Measurements from ENCODE around the gene MRPL1.

Gene MRPL1

GRCh38 chr4:77862478-77863216 lies at the start of gene MRPL1:
TSS of gene MRPL1 (plus strand) at chr4:77862830. CDS start at chr4:77862849, 19 bp downstream.
- H3K9ac ChIP-seq (ENCODE audit: low read depth, low read length) = peak within 1 kb of the TSS; percentile 96
- peaks cover 8% of the 10 kb centered on the region; the same call in 1 of the 2 replicates for H3K4me1 ChIP-seq (ENCODE audit: insufficient read depth, low read length)
- peaks cover 4% of the 10 kb centered on the region; the same call in 1 of the 2 replicates for H3K36me3 ChIP-seq (ENCODE audit: insufficient read depth, low read depth, low read length)
- H3K27me3 ChIP-seq (ENCODE audit: insufficient read depth, low read length) = no peaks in the 10 kb centered on the region
- no peaks in the 10 kb centered on the region for H3K9me3 ChIP-seq (ENCODE audit: insufficient read depth, low read depth, low read length)
- peak within 1 kb of the TSS; percentile 49 for H3K27ac ChIP-seq (ENCODE audit: low read length)
- peak within 1 kb of the TSS; percentile 94 for H3K4me3 ChIP-seq (ENCODE audit: low read length)

- Histone ChIP-seq H3K9me3 (ENCODE audit: insufficient read depth, low read depth, low read length) (no peaks in the 10 kb centered on the region), H3K27me3 (ENCODE audit: insufficient read depth, low read length) (peaks cover 14% of the 10 kb centered on the region; the same call in 1 of the 2 replicates), H3K4me3 (ENCODE audit: low read length) (no peak overlapping the region), H3K4me1 (ENCODE audit: insufficient read depth, low read length) (peaks cover 7% of the 10 kb centered on the region), H3K27ac (ENCODE audit: low read length) (no peak overlapping the region), H3K36me3 (ENCODE audit: insufficient read depth, low read depth, low read length) (no peaks in the 10 kb centered on the region), H3K9ac (ENCODE audit: low read depth, low read length) (no peak overlapping the region)
Observed at GRCh38 chr4:77815636-77816035, 47.0 kb upstream of the MRPL1 start.

GRCh38 chr4:77816546-77816945 lies 46.1 kb upstream of the MRPL1 start:
- Histone ChIP-seq H3K27me3 (ENCODE audit: insufficient read depth, low read length) (peaks cover 22% of the 10 kb centered on the region; the same call in 1 of the 2 replicates), H3K4me1 (ENCODE audit: insufficient read depth, low read length) (peaks cover 7% of the 10 kb centered on the region), H3K4me3 (ENCODE audit: low read length) (no peak overlapping the region), H3K36me3 (ENCODE audit: insufficient read depth, low read depth, low read length) (no peaks in the 10 kb centered on the region), H3K9me3 (ENCODE audit: insufficient read depth, low read depth, low read length) (no peaks in the 10 kb centered on the region), H3K9ac (ENCODE audit: low read depth, low read length) (no peak overlapping the region), H3K27ac (ENCODE audit: low read length) (no peak overlapping the region)

- H3K27me3 ChIP-seq (ENCODE audit: insufficient read depth, low read length) = peaks cover 22% of the 10 kb centered on the region; the same call in 1 of the 2 replicates
- peaks cover 7% of the 10 kb centered on the region for H3K4me1 ChIP-seq (ENCODE audit: insufficient read depth, low read length)
- no peak overlapping the region for H3K9ac ChIP-seq (ENCODE audit: low read depth, low read length)
- H3K9me3 ChIP-seq (ENCODE audit: insufficient read depth, low read depth, low read length) = no peaks in the 10 kb centered on the region
- no peaks in the 10 kb centered on the region for H3K36me3 ChIP-seq (ENCODE audit: insufficient read depth, low read depth, low read length)
- peak overlapping the region; percentile 90 for H3K4me3 ChIP-seq (ENCODE audit: low read length)
- no peak overlapping the region for H3K27ac ChIP-seq (ENCODE audit: low read length)
Observed at GRCh38 chr4:77817304-77818072, 45.1 kb upstream of the MRPL1 start.

GRCh38 chr4:77818073-77818601 lies 44.5 kb upstream of the MRPL1 start:
- H3K36me3 ChIP-seq (ENCODE audit: insufficient read depth, low read depth, low read length) = no peaks in the 10 kb centered on the region
- H3K27ac ChIP-seq (ENCODE audit: low read length) = no peak overlapping the region
- H3K9ac ChIP-seq (ENCODE audit: low read depth, low read length) = peak overlapping the region; percentile 28; the same call in 1 of the 2 replicates
- peaks cover 7% of the 10 kb centered on the region for H3K4me1 ChIP-seq (ENCODE audit: insufficient read depth, low read length)
- peaks cover 22% of the 10 kb centered on the region; the same call in 1 of the 2 replicates for H3K27me3 ChIP-seq (ENCODE audit: insufficient read depth, low read length)
- no peaks in the 10 kb centered on the region for H3K9me3 ChIP-seq (ENCODE audit: insufficient read depth, low read depth, low read length)
- H3K4me3 ChIP-seq (ENCODE audit: low read length) = peak overlapping the region; percentile 90

- Histone ChIP-seq H3K9me3 (ENCODE audit: insufficient read depth, low read depth, low read length) (no peaks in the 10 kb centered on the region), H3K4me1 (ENCODE audit: insufficient read depth, low read length) (peaks cover 7% of the 10 kb centered on the region), H3K27ac (ENCODE audit: low read length) (no peak within 1 kb of the TSS), H3K4me3 (ENCODE audit: low read length) (peak within 1 kb of the TSS; percentile 90), H3K9ac (ENCODE audit: low read depth, low read length) (peak within 1 kb of the TSS; percentile 88; the same call in 1 of the 2 replicates), H3K27me3 (ENCODE audit: insufficient read depth, low read length) (peaks cover 22% of the 10 kb centered on the region; the same call in 1 of the 2 replicates), H3K36me3 (ENCODE audit: insufficient read depth, low read depth, low read length) (no peaks in the 10 kb centered on the region)
Observed at GRCh38 chr4:77818602-77819403, 43.8 kb upstream of the MRPL1 start, which contains the start of gene CNOT6L. TSS of gene CNOT6L (minus strand) at chr4:77819368. CDS start at chr4:77819308, 60 bp downstream.

- H3K9me3 ChIP-seq (ENCODE audit: insufficient read depth, low read depth, low read length) = no peaks in the 10 kb centered on the region
- H3K4me3 ChIP-seq (ENCODE audit: low read length) = peak overlapping the region; percentile 90
- peak overlapping the region; percentile 88; the same call in 1 of the 2 replicates for H3K9ac ChIP-seq (ENCODE audit: low read depth, low read length)
- H3K27me3 ChIP-seq (ENCODE audit: insufficient read depth, low read length) = peaks cover 22% of the 10 kb centered on the region; the same call in 1 of the 2 replicates
- H3K36me3 ChIP-seq (ENCODE audit: insufficient read depth, low read depth, low read length) = no peaks in the 10 kb centered on the region
- peaks cover 7% of the 10 kb centered on the region for H3K4me1 ChIP-seq (ENCODE audit: insufficient read depth, low read length)
- H3K27ac ChIP-seq (ENCODE audit: low read length) = no peak overlapping the region
Observed at GRCh38 chr4:77819404-77819842, 43.2 kb upstream of the MRPL1 start.

GRCh38 chr4:77819843-77820648 lies 42.6 kb upstream of the MRPL1 start:
- H3K27ac ChIP-seq (ENCODE audit: low read length) = no peak overlapping the region
- H3K27me3 ChIP-seq (ENCODE audit: insufficient read depth, low read length) = peaks cover 22% of the 10 kb centered on the region; the same call in 1 of the 2 replicates
- H3K4me3 ChIP-seq (ENCODE audit: low read length) = peak overlapping the region; percentile 90
- H3K9me3 ChIP-seq (ENCODE audit: insufficient read depth, low read depth, low read length) = no peaks in the 10 kb centered on the region
- H3K9ac ChIP-seq (ENCODE audit: low read depth, low read length) = peak overlapping the region; percentile 88
- H3K4me1 ChIP-seq (ENCODE audit: insufficient read depth, low read length) = peaks cover 7% of the 10 kb centered on the region
- H3K36me3 ChIP-seq (ENCODE audit: insufficient read depth, low read depth, low read length) = no peaks in the 10 kb centered on the region

GRCh38 chr4:77820649-77821561 lies 41.7 kb upstream of the MRPL1 start:
- Histone ChIP-seq H3K36me3 (ENCODE audit: insufficient read depth, low read depth, low read length) (no peaks in the 10 kb centered on the region), H3K9me3 (ENCODE audit: insufficient read depth, low read depth, low read length) (no peaks in the 10 kb centered on the region), H3K9ac (ENCODE audit: low read depth, low read length) (peak overlapping the region; percentile 88; the same call in 1 of the 2 replicates), H3K27ac (ENCODE audit: low read length) (no peak overlapping the region), H3K27me3 (ENCODE audit: insufficient read depth, low read length) (peaks cover 22% of the 10 kb centered on the region; the same call in 1 of the 2 replicates), H3K4me3 (ENCODE audit: low read length) (peak overlapping the region; percentile 90), H3K4me1 (ENCODE audit: insufficient read depth, low read length) (peaks cover 7% of the 10 kb centered on the region)
